Skin epidermis (tissue), 12 donors: ENCODE results near the gene TMEM95.
A peak's percentile ranks its signal among the peaks of the same experiment; 100 is the strongest.

ENCODE experiments used
- H3K27ac ChIP-seq, 21 experiments: fragments of 200-600 bp; sonication (generic) in 11 of 21; one replicate each; pipeline ENCODE4 v1.5.0; 2020; ENCODE audit warnings: mild to moderate bottlenecking in 3 of 21, inconsistent platforms in 2 of 21, moderate library complexity in 2 of 21
- H3K4me3 ChIP-seq, 7 experiments: fragments of 200-600 bp; sonication (generic) in 2 of 7; one replicate each; pipeline ENCODE4 v1.5.0; 2020; ENCODE audit warnings: inconsistent platforms in 2 of 7, mild to moderate bottlenecking in 2 of 7, moderate library complexity in 1 of 7

The TMEM95 gene

GRCh38 chr17:7393613-7394451 is 38.9 kb downstream of the TMEM95 start:
- Histone ChIP-seq H3K4me3 (peak overlapping the region; percentile 59 to 90 (median 65)), H3K27ac (peak overlapping the region; percentile 76 to 97 (median 90))

GRCh38 chr17:7394452-7395191 is 39.7 kb downstream of the TMEM95 start, which contains the start of gene PLSCR3:
TSS of gene PLSCR3 (minus strand) at chr17:7394525. CDS start at chr17:7394110, 415 bp downstream.
- Histone ChIP-seq H3K27ac (peak within 1 kb of the TSS; percentile 76 to 97 (median 90)), H3K4me3 (peak within 1 kb of the TSS; percentile 59 to 90 (median 65))

- Histone ChIP-seq H3K4me3 (no peak overlapping the region), H3K27ac (no peak overlapping the region)
Observed at GRCh38 chr17:7396147-7396546, 41.2 kb downstream of the TMEM95 start.

GRCh38 chr17:7398612-7399011 is 43.7 kb downstream of the TMEM95 start:
- Histone ChIP-seq H3K27ac (no peak overlapping the region), H3K4me3 (no peak overlapping the region)

GRCh38 chr17:7403043-7403726 is 48.2 kb downstream of the TMEM95 start:
- Histone ChIP-seq H3K4me3 (peak overlapping the region; percentile 46 to 72 (median 60)), H3K27ac (peak overlapping the region in 20 of 21 experiments; percentile 60 to 93 (median 85))

- peak overlapping the region in 20 of 21 experiments; percentile 60 to 93 (median 85) for H3K27ac ChIP-seq
- peak overlapping the region; percentile 46 to 72 (median 60) for H3K4me3 ChIP-seq
Observed at GRCh38 chr17:7403727-7403976, 48.7 kb downstream of the TMEM95 start.

GRCh38 chr17:7403977-7404736 is 49.2 kb downstream of the TMEM95 start, which contains the start of gene TMEM256:
TSS of gene TMEM256 (minus strand) at chr17:7404097. CDS start at chr17:7404084, 13 bp downstream.
- H3K4me3 ChIP-seq = peak within 1 kb of the TSS; percentile 46 to 72 (median 60)
- H3K27ac ChIP-seq = peak within 1 kb of the TSS; percentile 60 to 94 (median 85)

- Histone ChIP-seq H3K27ac (peak overlapping the region; percentile 56 to 94 (median 82)), H3K4me3 (peak overlapping the region; percentile 46 to 72 (median 60))
Observed at GRCh38 chr17:7404737-7405349, 49.9 kb downstream of the TMEM95 start.

GRCh38 chr17:7405350-7406234 is 50.6 kb downstream of the TMEM95 start:
- Histone ChIP-seq H3K4me3 (peak overlapping the region; percentile 46 to 72 (median 60)), H3K27ac (peak overlapping the region in 20 of 21 experiments; percentile 56 to 94 (median 83))

- Histone ChIP-seq H3K4me3 (peak overlapping the region in 2 of 7 experiments; percentile 62 to 65), H3K27ac (peak overlapping the region in 10 of 21 experiments; percentile 75 to 94 (median 88))
Observed at GRCh38 chr17:7406235-7406825, 51.4 kb downstream of the TMEM95 start.
